GM18858 (cell line): ENCODE data around the gene SLC25A1.

Source experiments
- ATAC-seq: cut with Tn5 transposase; IDR thresholded peaks from one replicate; pipeline ENCODE4 v1.9.1; 2021; ENCODE audit not compliant: unreplicated experiment

The SLC25A1 gene

GRCh38 chr22:19181786-19182471 is 3.4 kb upstream of the SLC25A1 start:
- no peak for ATAC-seq

GRCh38 chr22:19180740-19181410 is 2.3 kb upstream of the SLC25A1 start:
- no peak for ATAC-seq

- ATAC-seq: no peak
Observed at GRCh38 chr22:19180234-19180633, 1.7 kb upstream of the SLC25A1 start.

GRCh38 chr22:19179497-19180048 is 1.0 kb upstream of the SLC25A1 start:
- no peak for ATAC-seq

- peak; percentile 9 for ATAC-seq
Observed at GRCh38 chr22:19178065-19178656, 375 bp downstream of the SLC25A1 start.

- ATAC-seq: no peak
Observed at GRCh38 chr22:19177164-19178064, 1.1 kb downstream of the SLC25A1 start.

- no peak for ATAC-seq
Observed at GRCh38 chr22:19176732-19177131, 1.8 kb downstream of the SLC25A1 start.

GRCh38 chr22:19176175-19176643 is 2.3 kb downstream of the SLC25A1 start:
- no peak for ATAC-seq

- ATAC-seq: no peak
Observed at GRCh38 chr22:19175602-19176174, 2.8 kb downstream of the SLC25A1 start.

GRCh38 chr22:19175026-19175601 is 3.4 kb downstream of the SLC25A1 start:
- ATAC-seq: no peak

- ATAC-seq: no peak
Observed at GRCh38 chr22:19174106-19175025, 4.2 kb downstream of the SLC25A1 start.

- no peak for ATAC-seq
Observed at GRCh38 chr22:19173047-19174035, 5.2 kb downstream of the SLC25A1 start.

GRCh38 chr22:19172213-19173046 is 6.1 kb downstream of the SLC25A1 start:
- no peak for ATAC-seq

- no peak for ATAC-seq
Observed at GRCh38 chr22:19169947-19170318, 8.6 kb downstream of the SLC25A1 start.

GRCh38 chr22:19169002-19169946 is 9.3 kb downstream of the SLC25A1 start:
- ATAC-seq: no peak
